Medulla oblongata (tissue), 1 donor: ENCODE results near the gene GRIA1.

Experiments
- DNase-seq: peaks from one replicate; pipeline ENCODE4 v3.0.0-alpha.2; 2015; ENCODE audit errors: extremely low spot score

The GRIA1 gene

DNA sequence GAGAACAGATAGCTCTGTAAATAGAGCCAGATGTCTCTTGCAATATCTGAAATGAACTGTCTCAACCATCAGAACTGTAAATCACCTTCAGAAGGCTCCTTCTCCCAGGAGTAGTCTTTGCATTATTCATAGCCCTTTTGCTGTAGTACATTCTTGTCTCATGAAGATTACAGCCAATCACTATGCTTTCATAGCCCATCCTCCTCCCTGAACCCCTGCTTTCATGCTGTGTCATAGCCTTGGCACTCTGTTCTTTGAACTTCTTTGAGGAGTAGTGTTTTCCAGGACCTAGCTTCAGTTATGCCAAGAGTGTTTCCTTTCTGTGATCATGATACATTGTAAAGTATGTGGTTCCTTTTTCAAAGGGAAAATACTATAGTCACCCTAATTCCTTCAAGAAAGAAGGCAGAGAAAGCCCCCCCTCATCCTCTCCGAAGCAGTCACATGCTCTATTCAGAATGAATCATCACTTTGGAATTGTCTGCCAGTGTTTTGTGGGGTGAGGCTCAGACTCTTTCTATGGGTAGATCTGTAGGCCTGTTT lies 61.1 kb downstream of the GRIA1 start:
- no peak for DNase-seq

DNA sequence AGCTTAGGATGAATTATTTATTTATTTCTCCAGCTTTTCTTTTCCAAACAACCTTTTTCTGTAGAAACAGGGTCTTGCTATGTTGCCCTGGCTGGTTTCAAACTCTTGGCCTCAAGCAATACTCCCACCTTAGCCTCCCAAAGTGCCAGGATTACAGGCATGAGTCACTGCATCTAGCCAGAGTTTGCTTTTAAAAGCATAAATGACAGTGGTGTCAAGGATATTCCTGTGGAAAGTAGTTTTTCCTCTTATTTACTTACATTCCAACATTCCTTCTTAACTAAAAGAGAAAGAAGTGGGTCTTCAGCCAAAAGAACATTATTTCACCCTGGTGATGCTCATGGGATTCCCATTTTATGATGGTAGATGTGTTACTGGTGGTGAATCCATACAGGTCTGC lies 62.4 kb downstream of the GRIA1 start:
- DNase-seq, result no peak

DNA sequence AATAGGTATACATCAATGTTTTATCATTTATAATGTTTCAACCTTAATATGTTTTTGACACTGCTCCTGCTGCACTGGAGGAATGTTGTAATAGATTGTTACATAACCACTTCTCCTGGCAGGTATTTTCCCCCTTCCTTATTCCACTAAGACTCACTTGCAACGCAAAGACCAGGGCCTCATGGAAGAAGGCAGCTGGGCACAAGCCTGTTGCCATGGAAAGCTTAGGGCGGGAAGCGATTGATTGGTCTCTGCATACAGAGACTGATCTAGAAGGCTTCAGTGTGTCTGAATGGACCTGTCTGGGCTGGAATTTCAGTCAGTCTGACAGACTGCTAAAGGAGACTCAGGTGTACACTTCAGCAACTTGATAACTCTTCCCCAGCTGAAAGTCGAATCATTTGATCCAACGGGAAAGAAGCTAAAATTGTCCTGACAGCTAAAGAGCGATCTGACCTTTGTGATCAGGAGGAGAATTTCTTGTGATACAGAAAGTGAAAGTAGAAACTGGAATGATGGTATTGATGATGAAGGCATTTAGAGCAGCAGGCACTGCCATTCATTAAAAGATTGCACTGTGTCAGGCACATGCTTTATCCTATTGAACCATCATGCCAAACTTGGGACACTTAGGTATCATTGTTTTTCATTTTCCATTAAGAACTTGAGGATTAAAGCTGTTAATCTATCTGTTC lies 65.1 kb downstream of the GRIA1 start:
- DNase-seq, result no peak

DNA sequence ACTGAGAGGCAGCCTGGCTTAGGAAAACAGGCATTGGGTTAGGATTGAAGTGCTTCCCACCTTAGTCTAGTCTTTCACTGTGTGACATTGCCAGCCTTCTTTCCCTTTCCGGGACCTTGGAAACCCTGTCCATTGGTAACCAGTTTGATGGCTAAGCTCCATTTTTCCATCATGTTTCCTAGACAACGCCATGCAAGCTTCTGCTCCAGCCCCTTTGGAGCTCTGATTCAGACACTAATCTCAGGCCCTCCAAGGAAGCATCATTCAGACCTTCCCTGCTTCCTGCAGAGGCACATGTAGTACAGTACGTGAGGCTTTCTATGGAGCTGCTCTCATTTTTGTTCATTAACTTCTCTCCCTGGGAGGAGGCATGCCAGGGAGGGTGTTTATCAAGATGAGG lies 68.5 kb downstream of the GRIA1 start:
- no peak for DNase-seq

DNA sequence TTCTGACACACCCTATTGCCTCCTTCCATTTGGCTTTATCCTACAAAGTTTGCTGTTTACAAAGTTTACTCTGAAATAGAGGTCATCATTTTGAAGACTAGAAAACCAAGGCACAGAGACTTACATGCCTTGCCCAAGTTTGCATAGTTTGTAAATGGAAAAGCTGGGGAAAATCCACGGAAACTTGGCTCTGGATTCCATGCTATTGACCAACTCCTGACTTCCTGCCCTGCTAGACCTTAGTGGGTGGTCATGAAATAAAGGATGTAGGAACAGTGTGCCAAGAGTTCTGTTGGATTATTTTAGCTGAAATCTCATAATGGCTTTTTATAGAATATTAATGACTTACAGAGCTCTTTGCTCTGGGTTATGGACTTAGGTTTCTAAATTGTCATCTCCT lies 69.5 kb downstream of the GRIA1 start:
- no peak for DNase-seq

DNA sequence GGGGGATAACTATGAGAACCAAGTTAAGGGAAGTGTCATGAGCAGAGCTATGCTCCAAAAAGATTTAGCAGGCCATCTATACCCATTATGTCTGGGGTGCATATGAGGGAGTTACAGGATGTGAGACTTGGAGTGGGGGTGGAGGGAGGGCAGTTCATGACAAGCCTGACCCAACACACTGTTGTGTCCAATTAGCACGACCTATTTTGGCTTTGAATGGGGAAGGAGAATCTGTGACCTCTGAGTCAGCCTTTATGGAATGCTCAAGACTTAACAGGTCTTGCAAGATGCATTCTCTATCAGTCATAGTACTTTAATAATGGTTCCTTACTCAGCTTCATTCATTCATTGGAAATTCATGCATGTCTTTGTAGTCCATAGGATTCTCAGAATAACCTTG lies 71.7 kb downstream of the GRIA1 start:
- no peak for DNase-seq

DNA sequence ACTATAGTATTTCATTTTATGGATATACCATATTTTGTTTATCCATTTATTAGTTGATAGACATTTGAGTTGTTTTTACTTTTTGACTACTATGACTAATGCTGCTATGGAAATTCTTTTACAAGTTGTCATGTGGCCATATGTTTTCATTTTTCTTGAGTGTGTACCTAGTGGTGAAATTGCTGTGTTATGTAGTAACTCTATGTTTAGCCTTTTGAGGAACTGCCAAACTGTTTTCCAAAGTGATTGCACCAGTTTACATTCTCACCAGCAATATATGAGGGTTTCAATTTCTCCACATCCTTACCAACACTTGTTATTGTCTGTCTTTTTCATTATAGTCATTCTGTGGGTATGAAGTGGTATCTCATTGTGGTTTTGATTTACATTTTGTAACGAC lies 75.4 kb downstream of the GRIA1 start:
- no peak for DNase-seq

DNA sequence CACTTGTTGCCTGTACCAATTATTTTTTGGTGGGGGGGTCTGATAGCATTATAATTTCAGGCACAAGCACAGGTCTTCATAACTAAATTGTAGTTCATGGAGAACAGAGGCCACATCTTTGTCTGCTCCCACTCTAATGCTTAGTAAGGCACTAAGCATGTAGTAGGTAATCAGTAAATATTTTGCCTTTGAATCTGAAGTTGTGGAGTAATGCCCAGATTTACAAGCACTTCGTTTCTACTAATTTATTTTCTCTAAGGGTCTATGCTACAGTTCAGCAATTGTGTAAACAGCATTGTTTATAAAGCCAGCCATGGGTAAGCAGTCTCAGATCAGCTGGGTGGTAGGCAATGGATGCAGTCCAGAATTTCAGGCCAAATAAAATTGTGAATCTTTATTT lies 78.6 kb downstream of the GRIA1 start:
- DNase-seq, result no peak

DNA sequence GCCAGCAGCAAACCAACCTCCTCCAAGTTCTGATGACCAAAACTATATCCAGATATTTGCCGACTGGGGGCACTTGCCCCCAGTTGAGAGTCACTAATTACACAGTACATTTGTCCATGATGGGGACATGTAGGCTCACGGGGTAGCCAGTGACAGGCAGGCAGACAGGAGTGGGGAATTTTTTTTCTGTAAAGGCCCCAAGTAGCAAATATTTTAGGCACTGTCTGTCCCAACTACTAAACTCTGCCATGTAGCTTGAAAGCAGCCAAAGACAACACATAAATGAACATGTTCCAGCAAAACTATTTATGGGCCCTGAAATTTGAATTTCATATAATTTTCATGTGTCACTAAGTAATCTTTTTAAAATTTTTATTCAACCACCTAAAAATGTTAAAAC lies 80.7 kb downstream of the GRIA1 start:
- no peak for DNase-seq

DNA sequence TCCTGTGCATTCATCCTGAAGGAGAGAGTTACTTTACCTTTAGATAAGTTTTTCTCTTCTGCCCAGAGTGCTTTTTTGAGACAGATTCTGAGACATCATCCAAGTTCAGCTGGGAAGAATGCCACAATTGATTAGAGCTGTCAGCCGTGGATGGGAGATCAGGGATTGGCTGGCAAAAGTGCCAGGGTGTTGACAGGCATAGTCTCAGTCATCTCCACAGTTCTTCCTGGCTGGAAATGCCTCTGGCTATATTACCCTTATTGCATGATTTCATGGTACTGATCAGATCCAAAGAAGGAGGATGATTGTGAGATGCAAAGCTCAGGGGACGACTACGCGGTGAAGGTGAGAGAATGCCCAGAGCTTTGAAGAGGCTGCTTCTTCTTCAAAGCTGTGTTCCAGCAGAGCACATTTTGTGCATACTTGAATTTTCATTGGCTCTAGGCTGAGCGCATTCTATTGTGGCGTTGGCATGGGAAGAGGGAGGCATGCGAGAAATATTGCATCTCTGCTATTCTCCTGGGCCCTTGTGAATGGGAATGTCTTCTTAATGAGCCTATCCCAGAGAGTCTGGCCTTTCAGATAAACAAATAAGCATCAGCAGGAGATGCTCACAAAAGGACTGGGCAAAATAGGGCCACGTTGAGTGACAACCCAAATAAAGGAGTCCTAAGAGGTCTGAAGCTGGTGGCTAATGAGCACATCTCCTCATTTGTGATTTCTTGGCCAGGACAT lies 82.1 kb downstream of the GRIA1 start:
- DNase-seq, result no peak

DNA sequence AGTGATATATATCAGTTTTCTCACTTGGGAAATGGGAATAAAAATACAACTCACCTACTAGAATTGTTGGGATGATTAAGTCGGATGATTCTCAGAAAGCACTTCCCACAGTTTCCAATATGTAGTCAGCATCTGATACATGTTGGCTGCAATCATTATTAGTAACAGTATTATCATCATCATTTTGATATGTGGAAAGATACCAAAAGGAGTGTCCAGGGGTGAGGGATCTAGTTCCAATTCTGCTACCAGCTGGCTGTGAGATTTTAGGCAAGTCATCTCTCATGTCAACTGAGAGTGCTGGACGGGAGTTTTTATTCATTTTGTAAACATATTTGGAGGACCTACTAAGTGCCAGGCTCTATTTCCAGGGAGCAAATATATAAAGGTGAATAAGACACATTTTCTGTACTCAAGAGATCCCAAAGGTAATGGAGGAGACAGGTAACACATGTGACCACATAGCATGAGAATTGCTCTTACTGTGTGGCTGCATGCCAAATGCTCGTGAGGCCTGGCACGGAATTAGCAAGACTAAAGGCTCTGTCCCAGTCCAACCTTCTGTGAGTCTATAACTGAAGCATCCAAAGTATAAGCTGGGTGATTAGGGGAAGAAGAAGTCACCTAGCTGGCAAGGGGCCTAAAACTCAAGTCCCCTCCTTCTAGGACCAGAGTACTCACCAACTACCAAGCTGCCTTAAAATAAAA lies 83.0 kb downstream of the GRIA1 start:
- DNase-seq, result no peak

DNA sequence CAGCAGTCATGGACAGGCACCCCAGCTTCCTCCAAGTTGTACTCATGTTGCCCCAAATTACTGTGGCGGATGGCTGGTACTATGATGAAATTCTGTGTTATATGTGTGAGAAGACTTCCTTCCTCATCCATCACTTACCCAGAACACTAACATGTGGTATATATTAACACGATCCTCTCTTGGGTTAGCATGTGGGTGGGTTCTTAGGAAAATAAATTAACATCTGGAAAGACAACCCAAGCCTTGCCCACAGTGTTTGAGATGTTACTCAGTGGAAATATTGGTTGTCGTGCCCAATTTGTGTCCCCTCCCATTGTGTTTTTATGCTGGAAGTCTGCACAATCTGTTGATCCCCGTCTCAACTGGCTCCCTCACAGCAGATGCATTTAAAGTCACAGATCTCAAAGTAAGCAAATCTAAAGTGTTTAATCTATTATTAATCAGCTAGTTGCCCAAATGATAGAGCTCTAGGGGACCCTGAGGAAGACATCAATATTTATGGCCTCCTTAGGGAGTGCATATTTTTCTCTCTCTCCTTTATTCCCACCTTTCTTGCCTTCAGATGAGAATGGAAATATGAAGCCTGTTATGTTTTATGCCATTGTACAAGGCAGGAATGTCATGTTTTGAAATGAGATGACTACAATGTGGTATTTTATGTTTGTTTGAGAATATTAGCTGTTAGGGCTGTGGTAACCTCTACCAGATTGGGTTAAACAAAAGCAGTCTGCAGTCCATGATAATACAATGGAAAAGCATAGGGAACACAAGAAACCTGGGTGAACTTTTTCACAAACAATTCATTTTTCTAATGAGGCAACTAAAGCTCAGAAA lies 93.9 kb downstream of the GRIA1 start:
- no peak for DNase-seq

DNA sequence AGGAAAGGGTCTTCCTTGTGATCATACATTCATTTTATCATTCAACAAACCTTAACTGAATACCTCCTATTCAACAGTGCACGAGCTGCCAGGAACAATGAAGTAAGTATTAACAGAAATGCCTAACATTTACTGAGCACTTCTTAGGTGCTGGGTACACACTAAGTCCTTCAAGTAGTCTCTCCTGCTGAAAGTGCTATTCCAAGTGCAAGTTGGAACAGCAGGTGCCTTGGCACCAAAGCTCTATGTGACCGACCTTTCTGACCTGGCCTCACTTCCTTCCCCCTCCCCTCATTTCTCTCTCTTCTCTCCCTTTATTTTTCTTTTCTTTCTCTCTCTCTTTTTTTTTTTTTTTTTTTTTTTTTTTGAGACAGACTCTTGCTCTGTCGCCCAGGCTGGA lies 94.5 kb downstream of the GRIA1 start:
- DNase-seq, result no peak

DNA sequence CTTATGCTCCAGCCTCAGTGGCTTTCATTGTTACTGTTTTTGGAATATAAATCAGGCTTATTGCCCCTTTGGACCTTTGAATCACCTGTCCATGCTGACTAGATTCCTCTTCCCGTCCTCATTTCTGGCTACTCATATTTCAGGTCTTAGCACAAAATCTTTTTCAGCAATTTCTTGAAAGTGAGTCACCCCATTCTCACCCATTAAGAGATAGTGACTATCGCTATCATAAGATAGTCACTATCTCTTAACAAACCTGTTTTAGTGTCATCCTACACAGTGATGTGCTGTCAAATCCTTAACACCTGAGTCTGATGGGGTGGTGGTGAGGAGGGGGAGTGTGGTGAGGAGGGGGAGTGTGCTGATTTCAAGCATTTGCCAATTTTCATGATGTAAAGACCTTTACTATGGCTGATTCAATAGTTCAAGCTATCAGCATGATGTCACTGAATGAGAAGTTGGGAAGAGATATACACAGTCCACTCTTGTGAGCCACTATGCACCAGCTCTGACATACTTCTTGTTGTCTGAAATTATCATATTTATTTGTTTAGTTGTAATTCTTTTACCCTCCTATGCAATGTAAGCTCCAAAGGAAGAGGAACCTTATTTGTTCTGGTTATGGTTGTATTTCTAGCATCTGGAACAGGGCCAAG lies 95.3 kb downstream of the GRIA1 start:
- no peak for DNase-seq

DNA sequence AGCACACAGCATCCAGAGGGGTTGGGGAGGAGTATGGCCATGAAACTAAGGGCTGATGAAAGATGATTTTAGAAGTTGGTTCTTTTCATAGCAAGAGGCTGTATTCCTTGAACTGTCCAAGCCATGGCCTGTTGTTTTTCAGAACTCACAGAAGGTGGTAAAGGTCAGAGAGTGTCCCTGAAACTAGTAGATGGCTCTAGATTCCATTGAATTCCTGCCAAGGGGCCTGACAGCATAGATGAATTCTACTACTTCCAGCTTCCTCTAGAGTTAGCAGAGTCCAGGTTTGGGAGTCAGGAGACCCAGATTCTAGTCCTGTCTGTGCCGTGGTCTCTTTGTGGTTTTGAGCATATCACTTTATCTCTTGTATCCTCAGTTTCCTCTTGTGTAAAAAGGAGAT lies 101.6 kb downstream of the GRIA1 start:
- DNase-seq, result no peak

DNA sequence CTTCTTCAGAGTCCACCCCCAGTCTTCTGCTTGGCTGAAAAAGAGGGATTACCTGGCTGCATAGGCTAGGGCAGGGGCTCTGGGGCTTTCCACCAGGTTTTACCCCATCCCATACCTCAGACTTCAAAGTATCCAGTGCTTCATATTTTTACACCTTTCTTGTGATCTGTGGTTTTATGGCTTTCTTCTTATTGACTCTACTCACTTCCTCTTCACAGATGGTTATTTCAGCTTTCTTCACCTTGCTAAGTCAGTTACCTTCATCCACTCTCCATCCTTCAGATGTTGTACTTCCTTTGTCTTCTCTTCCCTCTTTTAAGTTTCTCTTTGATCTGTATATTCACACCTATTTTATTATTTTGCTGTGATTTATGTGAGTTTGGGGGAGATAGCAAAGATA lies 104.3 kb downstream of the GRIA1 start:
- no peak for DNase-seq

DNA sequence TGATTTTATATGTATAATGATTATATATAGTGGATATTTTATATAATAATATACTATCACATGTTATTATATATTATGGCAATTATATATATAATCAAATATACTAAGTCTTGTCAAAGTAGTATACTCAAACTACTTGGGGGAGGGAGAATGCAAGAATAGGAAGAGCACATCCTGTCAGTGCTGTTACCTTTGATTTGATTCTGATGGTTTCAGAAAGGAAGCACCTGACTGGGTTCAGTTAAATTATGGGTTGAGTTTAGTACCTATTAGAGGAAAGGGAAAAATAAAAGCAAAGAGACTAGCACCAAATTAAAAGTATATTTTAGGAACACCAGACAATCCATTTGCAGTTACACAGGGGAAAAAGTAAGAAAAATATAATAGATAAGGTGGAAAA lies 107.6 kb downstream of the GRIA1 start:
- DNase-seq, result no peak

DNA sequence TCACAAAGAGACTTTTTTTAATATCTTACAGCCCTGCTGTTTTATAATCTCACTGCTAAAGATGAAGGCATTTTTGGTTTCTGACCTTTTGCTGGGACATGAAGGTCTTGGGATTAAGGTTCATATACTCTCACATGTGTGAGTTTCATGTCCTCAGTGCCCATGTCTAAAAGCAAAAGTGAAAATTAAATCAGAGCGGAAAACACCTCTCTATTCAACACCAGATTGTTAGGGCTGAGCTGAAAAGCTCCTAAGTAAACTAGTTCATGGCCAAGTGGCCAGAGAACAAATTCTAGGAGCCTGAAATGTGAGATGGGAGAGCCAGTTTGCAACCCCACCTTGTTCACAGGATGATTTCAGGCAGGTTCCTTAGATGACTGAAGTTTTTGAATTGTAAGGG lies 110.9 kb downstream of the GRIA1 start:
- DNase-seq, result no peak

DNA sequence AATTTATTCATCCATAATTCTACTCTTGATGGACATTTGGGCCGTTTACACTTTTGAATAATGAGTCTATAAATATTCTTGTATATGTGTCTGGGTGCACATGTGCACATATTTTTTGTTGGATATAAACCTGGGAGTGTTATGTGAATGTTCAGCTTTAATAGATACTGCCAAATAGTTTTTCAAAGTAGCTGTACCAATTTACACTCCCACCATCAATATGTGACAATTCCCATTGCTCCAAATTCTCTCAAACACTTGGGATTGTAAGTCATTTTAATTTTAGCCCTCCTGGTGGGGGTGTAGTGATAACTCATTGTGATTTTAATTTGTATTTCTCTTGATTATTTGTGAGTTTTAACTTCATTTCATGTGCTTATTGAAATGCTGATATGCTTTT lies 114.9 kb downstream of the GRIA1 start:
- DNase-seq, result no peak

DNA sequence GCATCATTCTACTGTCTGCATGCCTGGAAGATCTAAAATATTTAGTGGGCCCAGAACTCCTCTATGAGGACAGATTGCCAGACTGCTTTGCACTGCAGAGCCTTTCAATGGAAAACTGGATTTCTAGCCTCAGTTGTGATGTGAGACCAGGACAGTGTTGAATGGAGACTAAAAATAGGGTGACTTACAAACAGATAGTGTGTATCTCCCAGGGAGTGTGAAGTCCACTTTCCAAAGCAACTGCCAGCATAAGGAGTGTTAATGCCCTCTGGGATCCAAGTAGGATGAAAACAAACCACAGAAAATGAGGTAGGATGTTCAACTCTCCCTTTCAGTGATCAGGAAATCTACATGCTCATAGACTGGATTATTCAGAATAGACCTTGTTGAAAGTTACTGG lies 119.5 kb downstream of the GRIA1 start:
- DNase-seq, result no peak

DNA sequence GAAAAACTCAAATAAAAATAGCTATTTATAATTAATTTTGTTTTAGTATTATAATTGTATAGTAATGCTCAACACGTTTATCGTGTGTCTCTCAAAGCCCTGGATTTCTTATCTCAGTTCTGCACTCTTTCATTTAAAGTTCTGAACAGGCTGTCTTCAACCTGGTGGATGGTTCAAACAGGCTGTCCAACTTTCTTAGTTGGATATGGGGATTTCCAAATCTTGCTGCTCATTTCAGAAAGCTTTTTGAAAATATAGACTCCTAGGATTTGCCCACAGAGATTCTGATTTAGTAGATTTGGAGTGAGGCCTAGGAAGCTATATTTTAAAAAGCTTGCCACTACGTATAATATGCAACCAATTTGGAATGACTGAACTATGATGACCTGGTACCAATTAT lies 120.3 kb downstream of the GRIA1 start:
- no peak for DNase-seq
